AG04450 (cell line): ENCODE results near the gene TCOF1. TPM values are rescaled to one million over a fixed set of nuclear protein-coding genes. Genes with fewer than 3 reads are reported as not detected.
"Not testable (repeated sequence)": the region's sequence is repeated elsewhere in the genome, so short reads cannot be mapped to it uniquely, and the experiment has no call there.

ENCODE experiments used
- CTCF ChIA-PET: fragments of 300-600, 350-600 bp; formaldehyde crosslinking; extraction: SDS; loops from one replicate; lab custom pipeline; 2022; ENCODE audit warnings: antibody characterized with exemption, inconsistent platforms; lab: Charles Lee
- POLR2A ChIA-PET: fragments of 350-600 bp; formaldehyde crosslinking; extraction: SDS; loops from one replicate; lab custom pipeline; 2021; ENCODE audit warnings: antibody characterized with exemption, inconsistent platforms; lab: Yijun Ruan, JAX
- DNase-seq: peaks from one replicate; pipeline ENCODE4 v3.0.0-alpha.2; 2011; ENCODE audit warnings: low read depth, low spot score
- H3K27ac ChIP-seq: one replicate; pipeline ENCODE4 v1.5.1; 2012; ENCODE audit warnings: low read depth, low read length, control low read depth
- H3K27me3 ChIP-seq: one replicate; pipeline ENCODE4 v1.6.0; 2012; ENCODE audit warnings: low read length; ENCODE audit not compliant: control insufficient read depth, insufficient read depth
- H3K4me3 ChIP-seq: 2 replicates; pipeline ENCODE4 v1.5.1; 2011; ENCODE audit warnings: mild to moderate bottlenecking, low read depth, low read length, control low read depth
- H3K9me3 ChIP-seq: 2 replicates; pipeline ENCODE4 v1.5.1; 2012; ENCODE audit warnings: low read length; ENCODE audit not compliant: control insufficient read depth, insufficient read depth
- CTCF ChIP-seq: IDR thresholded peaks from 2 replicates; pipeline ENCODE4 v1.5.1; 2011; ENCODE audit warnings: low read depth, low read length, control low read depth, inconsistent platforms
- polyA plus RNA-seq: library from polyadenylated mRNA; depleted of rRNA; stranded (reverse); fragments of >200 nt; gene quantifications from 2 replicates; pipeline ENCODE4 v1.2.3, GENCODE V29; 2011

The TCOF1 gene
- polyA plus RNA-seq, 1 experiment, result 6.5 TPM

DNA sequence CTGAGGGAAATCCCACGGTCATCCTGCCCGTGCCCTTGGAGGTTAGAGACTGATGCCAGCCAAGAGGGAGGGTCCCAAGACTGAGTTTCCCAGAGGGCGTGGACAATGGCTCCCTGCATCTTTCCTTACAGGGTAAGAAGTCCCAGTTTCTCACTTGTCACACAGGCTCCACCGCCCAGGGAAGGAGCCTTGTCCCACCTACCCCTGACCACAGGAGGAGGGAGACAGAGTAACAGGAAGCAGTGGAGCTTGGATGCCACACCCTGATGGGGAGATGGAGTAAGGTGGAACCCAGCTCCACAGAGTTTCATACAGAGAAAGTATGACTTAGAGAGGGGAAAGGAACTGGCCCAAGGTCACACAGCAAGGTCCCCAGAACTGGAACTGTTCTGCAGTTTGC is 64.6 kb downstream of the TCOF1 start:
- Histone ChIP-seq H3K9me3 (peaks cover 5% of the 10 kb centered on the region; the same call in 1 of the 2 replicates), H3K4me3 (no peak overlapping the region), H3K27ac (no peak overlapping the region), H3K27me3 (no peaks in the 10 kb centered on the region)
- ChIA-PET POLR2A (no interaction called here), CTCF (no interaction called here)
- TF ChIP-seq CTCF, result no peak
- no peak for DNase-seq

DNA sequence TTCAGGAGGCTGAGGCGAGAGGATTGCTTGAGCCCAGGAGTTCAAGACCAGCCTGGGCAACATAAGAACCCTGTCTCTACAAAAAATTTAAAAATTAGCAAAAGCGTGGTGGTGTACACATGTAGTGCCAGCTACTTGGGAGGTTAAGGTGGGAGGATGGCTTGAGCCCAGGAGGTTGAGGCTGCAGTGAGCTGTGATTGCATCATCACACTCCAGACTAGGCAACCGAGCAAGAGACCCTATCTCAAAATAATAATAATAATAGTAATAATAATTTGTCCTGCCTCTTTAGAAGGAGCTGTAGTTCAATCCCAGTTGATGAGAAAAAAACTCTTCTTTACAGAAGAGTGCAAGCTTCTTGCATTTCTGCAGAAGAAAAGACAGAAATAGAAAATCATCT is 65.3 kb downstream of the TCOF1 start:
- H3K9me3 ChIP-seq, result peaks cover 5% of the 10 kb centered on the region; the same call in 1 of the 2 replicates
- POLR2A ChIA-PET, result no interaction called here
- H3K27me3 ChIP-seq, result no peaks in the 10 kb centered on the region
- H3K4me3 ChIP-seq, result no peak overlapping the region
- CTCF ChIA-PET, result no interaction called here
- H3K27ac ChIP-seq, result no peak overlapping the region
- no peak for TF ChIP-seq CTCF
- DNase-seq, result no peak

DNA sequence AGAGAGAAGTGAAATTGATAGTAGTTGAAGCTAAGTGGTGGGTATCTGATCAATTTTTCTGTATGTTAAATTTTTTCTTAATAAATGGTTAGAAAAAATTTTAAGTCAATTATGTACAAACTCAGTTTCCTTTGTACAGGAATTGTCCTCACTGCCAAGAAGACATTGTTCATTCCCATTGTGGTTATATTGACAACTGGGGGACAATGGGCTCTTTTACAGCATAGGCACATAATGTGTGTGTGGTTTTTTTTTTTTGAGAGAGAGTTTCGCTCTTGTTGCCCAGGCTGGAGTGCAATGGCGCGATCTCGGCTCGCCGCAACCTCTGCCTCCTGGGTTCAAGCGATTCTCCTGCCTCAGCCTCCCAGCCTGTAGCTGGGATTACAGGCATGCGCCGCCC is 68.7 kb downstream of the TCOF1 start:
- H3K27ac ChIP-seq, H3K9me3 ChIP-seq, H3K4me3 ChIP-seq, H3K27me3 ChIP-seq, POLR2A ChIA-PET, DNase-seq: not testable (repeated sequence)
- CTCF ChIA-PET, result interaction anchor here (0.6 kb wide), 1 partner anchor 348 kb away, joined by 3 read pairs; no protein-coding TSS in a partner anchor

DNA sequence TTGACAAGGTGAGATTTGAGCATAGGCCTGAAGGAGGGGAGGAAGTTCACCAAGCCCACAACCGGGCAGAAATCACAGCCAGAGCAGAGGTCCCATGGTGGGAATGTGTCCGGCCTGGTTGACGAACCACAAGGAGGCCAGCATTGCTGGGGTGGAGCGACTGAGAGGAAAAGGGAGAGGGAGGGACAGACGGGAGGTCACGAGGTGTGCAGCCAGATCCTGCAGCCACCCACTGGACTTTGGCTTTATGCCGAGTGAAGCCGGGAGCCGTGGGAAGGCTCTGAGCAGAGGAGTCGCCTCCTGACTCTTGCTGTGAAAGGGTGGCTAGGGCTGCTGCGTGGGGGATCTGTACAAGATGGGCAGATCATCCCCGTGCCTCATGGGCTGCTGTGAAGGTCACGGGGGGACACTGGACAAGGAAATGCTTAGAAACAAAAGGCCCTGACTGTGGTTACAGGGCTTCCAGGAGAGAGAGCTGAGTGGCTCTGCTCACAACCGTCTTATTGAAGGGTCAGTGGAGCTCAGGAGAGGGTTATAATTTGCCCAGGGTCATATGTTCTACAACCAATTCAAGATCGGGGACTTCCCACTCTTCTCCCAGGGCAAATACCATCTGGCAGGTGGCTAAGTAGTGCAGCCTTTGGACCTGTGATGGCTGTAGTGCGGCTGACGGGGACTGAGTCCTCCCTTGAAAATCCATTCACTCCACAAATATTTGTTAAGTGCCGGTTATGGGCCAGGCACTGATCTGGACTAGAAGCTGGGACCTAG is 70.8 kb downstream of the TCOF1 start:
- H3K27ac ChIP-seq, result no peak overlapping the region
- no peaks in the 10 kb centered on the region for H3K27me3 ChIP-seq
- peaks cover 5% of the 10 kb centered on the region; the same call in 1 of the 2 replicates for H3K9me3 ChIP-seq
- CTCF ChIA-PET, result no interaction called here
- no peak for TF ChIP-seq CTCF
- DNase-seq, result no peak
- POLR2A ChIA-PET, result no interaction called here
- no peak overlapping the region for H3K4me3 ChIP-seq

- peaks cover 2% of the 10 kb centered on the region; the same call in 1 of the 2 replicates for H3K9me3 ChIP-seq
- ChIA-PET POLR2A (no interaction called here), CTCF (no interaction called here)
- TF ChIP-seq CTCF, result no peak
- no peak for DNase-seq
- no peak overlapping the region for H3K27ac ChIP-seq
- no peak overlapping the region for H3K4me3 ChIP-seq
- H3K27me3 ChIP-seq, result no peaks in the 10 kb centered on the region
Observed at GRCh38 chr5:150428978-150429377, 71.5 kb downstream of the TCOF1 start.
